ENCODE results near the gene MRPL49. TPM values are rescaled to one million over a fixed set of nuclear protein-coding genes. Genes with fewer than 3 reads are reported as not detected.
A peak's percentile ranks its signal among the peaks of the same experiment; 100 is the strongest.

Gene MRPL49
- total RNA-seq (100 to 1,000 TPM; 113 to 180 (median 139) TPM), polyA plus RNA-seq (100 to 1,000 TPM in 1 of 3 donors, 10 to 100 TPM in 2; 32.7 to 122 (median 33.9) TPM)
- long read RNA-seq, donor 1, transcript MRPL49-201 (4 exons, 2,019 nt) = major isoform, 42 of 217 reads
- long read RNA-seq, donor 1, partial matches to known transcripts = 173 of 217 reads
- long read RNA-seq, donor 1, other reads (novel, unspliced or antisense) = 0 of 217 reads
- long read RNA-seq, donor 2, transcript MRPL49-201 (4 exons, 2,019 nt) = major isoform, 34 of 68 reads
- long read RNA-seq, donor 2, partial matches to known transcripts = 30 of 68 reads
- long read RNA-seq, donor 2, other reads (novel, unspliced or antisense) = 0 of 68 reads
- long read RNA-seq, donor 3, transcript MRPL49-201 (4 exons, 2,019 nt) = major isoform, 41 of 41 reads
- long read RNA-seq, donor 3, partial matches to known transcripts = 0 of 41 reads
- long read RNA-seq, donor 3, other reads (novel, unspliced or antisense) = 0 of 41 reads
- long read RNA-seq, donor 4, transcript MRPL49-201 (4 exons, 2,019 nt) = major isoform, 116 of 132 reads
- long read RNA-seq, donor 4, partial matches to known transcripts = 1 of 132 reads
- long read RNA-seq, donor 4, other reads (novel, unspliced or antisense) = 13 of 132 reads
- long read RNA-seq, donor 5, transcript MRPL49-201 (4 exons, 2,019 nt) = major isoform, 387 of 412 reads
- long read RNA-seq, donor 5, transcript MRPL49-202 (4 exons, 2,065 nt) = minor isoform, 6 of 412 reads
- long read RNA-seq, donor 5, partial matches to known transcripts = 2 of 412 reads
- long read RNA-seq, donor 5, other reads (novel, unspliced or antisense) = 17 of 412 reads
- long read RNA-seq, donor 6, transcript MRPL49-201 (4 exons, 2,019 nt) = major isoform, 55 of 63 reads
- long read RNA-seq, donor 6, partial matches to known transcripts = 0 of 63 reads
- long read RNA-seq, donor 6, other reads (novel, unspliced or antisense) = 7 of 63 reads
- long read RNA-seq, donor 7, transcript MRPL49-201 (4 exons, 2,019 nt) = major isoform, 14 of 14 reads
- long read RNA-seq, donor 7, partial matches to known transcripts = 0 of 14 reads
- long read RNA-seq, donor 7, other reads (novel, unspliced or antisense) = 0 of 14 reads
- long read RNA-seq, donor 8, transcript MRPL49-201 (4 exons, 2,019 nt) = major isoform, 38 of 80 reads
- long read RNA-seq, donor 8, partial matches to known transcripts = 33 of 80 reads
- long read RNA-seq, donor 8, other reads (novel, unspliced or antisense) = 0 of 80 reads
- long read RNA-seq, donor 9, transcript MRPL49-201 (4 exons, 2,019 nt) = major isoform, 30 of 159 reads
- long read RNA-seq, donor 9, partial matches to known transcripts = 128 of 159 reads
- long read RNA-seq, donor 9, other reads (novel, unspliced or antisense) = 0 of 159 reads
- long read RNA-seq, donor 10, transcript MRPL49-201 (4 exons, 2,019 nt) = major isoform, 16 of 17 reads
- long read RNA-seq, donor 10, partial matches to known transcripts = 0 of 17 reads
- long read RNA-seq, donor 10, other reads (novel, unspliced or antisense) = 0 of 17 reads

DNA sequence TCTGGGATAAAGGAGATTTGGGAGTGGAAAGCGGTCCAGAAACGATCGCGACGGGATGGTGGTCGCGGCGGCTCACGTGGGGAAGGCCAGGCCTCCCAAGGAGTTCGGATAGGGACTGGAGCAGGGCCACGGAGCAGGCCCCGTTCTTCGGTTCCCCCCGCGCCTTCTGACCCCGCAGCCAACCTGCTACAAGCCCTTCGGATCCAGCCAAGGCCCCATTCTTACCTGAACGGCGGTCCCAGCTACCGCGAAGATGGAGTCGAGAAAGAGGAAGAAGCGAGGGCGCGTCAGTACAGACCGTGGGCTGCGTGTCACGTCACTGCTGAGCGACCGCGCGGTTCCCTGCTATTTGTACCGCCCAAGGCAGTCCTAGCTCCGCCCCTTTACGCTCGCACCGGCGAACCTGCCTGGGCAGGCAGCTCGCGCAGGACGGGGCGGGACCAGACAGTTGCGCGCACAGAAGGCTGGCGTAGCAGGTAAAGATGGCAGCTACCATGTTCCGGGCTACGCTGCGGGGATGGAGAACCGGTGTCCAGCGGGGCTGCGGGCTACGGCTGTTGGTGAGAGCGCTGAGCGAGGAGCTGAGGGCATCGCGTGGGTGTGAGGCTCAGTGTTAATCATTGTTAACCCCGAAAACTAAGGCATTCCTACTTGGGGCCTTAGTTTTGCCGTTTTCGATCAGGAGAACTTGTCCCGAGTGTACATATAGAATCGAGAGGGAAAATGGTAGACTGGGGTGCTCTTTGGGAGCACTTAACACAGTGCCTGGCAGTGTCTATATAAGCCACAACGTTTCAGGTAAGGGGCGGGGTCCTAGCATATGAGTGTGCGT lies at the start of gene MRPL49, which contains the start of gene FAU:
TSS of gene MRPL49 (plus strand) at position 457 of the 832 bp plus-strand sequence. CDS start at position 483, 26 bp downstream.
TSS of gene FAU (minus strand) at position 270 of the 832 bp plus-strand sequence. CDS start 321 bp downstream, outside the sequence.
- no peaks in the 10 kb centered on the region for H3K9me3 ChIP-seq (replicated peaks in 1 of 3)
- H3K4me3 ChIP-seq = peak within 1 kb of the TSS; percentile 19 to 97 (median 89)
- peak; percentile 98 to 99 (median 99) for DNase-seq
- 0 to 1% (median 1%) methylated on average over 30 to 64 of the region's 64 CpGs for WGBS, 4 donors
- intact Hi-C loops (cut with DNase I) = no loop called here
- peaks cover 16 to 19% of the 10 kb centered on the region in 2 donors for H3K4me1 ChIP-seq (replicated peaks in 1 of 2)
- H3K36me3 ChIP-seq (replicated peaks in 1 of 2) = peaks cover 0 to 51% of the 10 kb centered on the region in 2 donors
- TF ChIP-seq CTCF (IDR thresholded peaks at IDR 0.05) (no peak), POLR2A (IDR thresholded peaks at IDR 0.05) (peak; percentile 95 to 100)
- H3K27me3 ChIP-seq = no peaks in the 10 kb centered on the region
- H3K27ac ChIP-seq = peak within 1 kb of the TSS; percentile 69 to 97 (median 94)

GRCh38 chr11:65072631-65072966 lies 49.5 kb upstream of the MRPL49 start:
- Histone ChIP-seq H3K9me3 (replicated peaks in 1 of 3) (no peaks in the 10 kb centered on the region), H3K36me3 (replicated peaks in 1 of 2) (no peaks in the 10 kb centered on the region), H3K4me1 (replicated peaks in 1 of 2) (no peaks in the 10 kb centered on the region), H3K27me3 (no peaks in the 10 kb centered on the region), H3K4me3 (no peak overlapping the region), H3K27ac (no peak overlapping the region)
- DNase-seq = no peak
- TF ChIP-seq CTCF (IDR thresholded peaks at IDR 0.05) (no peak), POLR2A (IDR thresholded peaks at IDR 0.05) (no peak)
- WGBS, 4 donors = 47 to 78% (median 61%) methylated on average over 1 of the region's 1 CpG
- intact Hi-C loops (cut with DNase I) = loop anchor here in 1 of 2 donors (10.0 kb wide), 1 partner anchor 58 kb away; the partner anchor contains the start of gene ARL2

DNA sequence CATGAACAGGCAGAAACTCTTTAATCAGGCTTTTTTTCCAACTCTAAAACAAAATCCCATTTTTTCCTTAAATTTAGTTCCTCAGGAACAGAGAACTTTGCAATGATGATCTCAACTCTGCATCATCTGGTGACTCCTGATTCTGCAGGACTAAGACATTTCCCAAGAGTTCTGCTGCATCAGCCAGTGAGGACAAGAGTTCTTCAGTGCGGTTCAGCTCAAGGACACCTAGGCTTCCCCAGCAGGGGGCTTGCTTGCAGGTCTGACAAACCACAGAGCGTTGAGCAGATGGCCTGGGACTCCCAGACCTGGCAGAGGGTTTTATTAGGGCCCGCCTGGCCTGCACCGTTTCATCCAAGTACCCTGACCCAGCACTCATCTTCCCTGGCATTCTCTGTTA lies 44.7 kb upstream of the MRPL49 start:
- TF ChIP-seq CTCF (IDR thresholded peaks at IDR 0.05) = no peak
- TF ChIP-seq POLR2A (IDR thresholded peaks at IDR 0.05) = no peak

More for the DNA sequence above, 44.7 kb upstream of the MRPL49 start:
- no peak for DNase-seq
- no peak overlapping the region for H3K4me3 ChIP-seq
- WGBS, 4 donors = 64 to 86% (median 78%) methylated on average over 2 to 4 of the region's 4 CpGs
- no peaks in the 10 kb centered on the region for H3K36me3 ChIP-seq (replicated peaks in 1 of 2)
- H3K9me3 ChIP-seq (replicated peaks in 1 of 3) = no peaks in the 10 kb centered on the region
- intact Hi-C loops (cut with DNase I) = loop anchor here in 1 of 2 donors (10.0 kb wide), 1 partner anchor 63 kb away; the partner anchor contains the start of gene ARL2
- H3K27ac ChIP-seq = no peak overlapping the region
- no peaks in the 10 kb centered on the region for H3K4me1 ChIP-seq (replicated peaks in 1 of 2)
- no peaks in the 10 kb centered on the region for H3K27me3 ChIP-seq

All from adrenal gland (tissue), 19 donors.